Activated naive CD4-positive, alpha-beta T cell treated with anti-CD3 and anti-CD28 coated beads, Interleukin-2, amount 50 U/mL, for 72 hours (primary cell): ENCODE measurements around the gene STK32C. TPM values are rescaled to one million over a fixed set of nuclear protein-coding genes. Genes with fewer than 3 reads are reported as not detected.
"Not testable (repeated sequence)": the region's sequence is repeated elsewhere in the genome, so short reads cannot be mapped to it uniquely, and the experiment has no call there.

Experiments used
- ATAC-seq, 2 donors: fragments of 150-1000 bp; cut with Tn5 transposase; 2 replicates each; pipeline ENCODE4 v1.10.0; 2021; ENCODE audit warnings: mild to moderate bottlenecking in 2 of 2, moderate library complexity in 2 of 2
- DNase-seq, 2 donors: peaks; one replicate each; pipeline ENCODE4 v3.0.0; 2021 to 2022; ENCODE audit warnings: low spot score in 2 of 2
- H3K27ac Mint-ChIP-seq, 2 donors: one replicate each; pipeline ENCODE4 v1.8.0; 2022; ENCODE audit warnings: mild to moderate bottlenecking in 2 of 2, mixed read lengths in 2 of 2
- H3K36me3 Mint-ChIP-seq, 2 donors: one replicate each; pipeline ENCODE4 v1.8.0; 2022; ENCODE audit warnings: mixed read lengths in 2 of 2
- H3K9me3 Mint-ChIP-seq, 2 donors: one replicate each; pipeline ENCODE4 v1.8.0; 2022; ENCODE audit warnings: mixed read lengths in 2 of 2
- total RNA-seq, 2 donors: library from RNA; stranded (reverse); gene quantifications; one replicate each; pipeline ENCODE4 v1.2.3, GENCODE V29; 2022

STK32C gene
- total RNA-seq, 2 donors from 2014 or later, result 14.5 to 25.5 TPM

DNA sequence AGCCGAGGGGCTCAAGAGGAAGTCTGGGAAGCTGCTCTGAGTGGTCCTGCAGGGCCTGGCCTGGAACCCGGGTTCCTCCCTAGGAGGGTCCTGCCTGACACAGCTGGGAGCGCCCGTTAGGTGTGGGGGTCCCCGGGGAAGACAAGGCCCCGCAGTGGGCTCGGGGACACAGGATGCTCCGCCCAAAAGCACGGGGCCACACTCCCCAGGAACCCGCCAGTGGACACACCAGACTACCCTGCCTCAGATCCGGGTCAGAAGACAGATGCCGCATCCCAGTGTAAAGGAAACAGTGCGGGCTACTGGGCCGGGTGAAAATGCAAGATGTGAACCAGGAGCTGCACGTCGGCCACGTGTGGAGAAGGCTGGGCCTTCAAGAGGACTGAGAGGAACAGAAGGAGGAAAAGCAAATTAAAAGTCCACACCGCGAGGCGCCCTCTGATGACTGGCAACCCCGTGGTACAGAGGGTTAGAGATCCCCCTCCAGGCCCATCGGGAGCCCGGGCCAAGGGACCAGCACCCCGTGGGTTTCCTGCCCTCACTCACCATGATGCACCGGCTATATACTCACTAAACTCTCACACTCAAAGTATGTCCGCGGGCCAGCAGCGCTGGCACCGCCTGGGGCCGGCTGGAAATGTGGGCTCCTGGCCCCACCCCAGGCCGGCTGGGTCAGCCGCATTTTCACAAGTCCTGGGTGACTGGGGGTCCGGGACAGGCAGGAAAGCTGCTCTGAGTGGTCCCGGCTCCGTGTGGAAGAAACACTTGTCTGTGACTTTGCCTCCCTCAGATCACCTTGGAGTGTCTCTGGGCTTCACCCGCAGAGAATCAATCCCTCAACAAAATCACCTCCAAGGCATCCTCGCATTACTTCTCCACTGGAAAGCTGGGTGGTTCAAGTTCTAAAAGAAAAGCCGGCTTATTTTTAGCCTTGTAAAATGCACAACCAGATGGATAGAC lies 6.1 kb downstream of the STK32C start:
- Mint-ChIP-seq H3K36me3 (no peaks in the 10 kb centered on the region), H3K9me3 (no peaks in the 10 kb centered on the region), H3K27ac (no peak overlapping the region)
- DNase-seq (no peak), ATAC-seq (no peak)

DNA sequence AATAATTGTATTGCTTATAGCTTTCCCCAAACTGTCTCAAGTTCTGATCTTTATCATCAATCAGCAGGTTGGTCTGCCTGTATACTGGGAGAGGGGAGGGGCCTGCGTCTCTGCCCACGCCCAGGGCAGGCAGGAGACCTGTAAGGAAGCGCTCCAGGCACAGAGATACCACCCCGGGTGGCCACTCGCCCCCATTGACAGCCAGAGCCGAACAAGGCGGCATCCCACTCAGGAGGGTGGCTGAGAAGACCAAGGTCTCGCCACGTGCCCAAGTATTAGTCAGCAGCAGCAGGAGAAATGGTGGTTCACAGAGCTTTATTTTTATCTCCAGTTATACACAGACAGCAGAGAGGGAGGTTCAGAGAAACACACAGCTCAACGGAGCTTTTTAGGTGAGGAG lies 7.2 kb downstream of the STK32C start:
- no peaks in the 10 kb centered on the region for H3K9me3 Mint-ChIP-seq
- DNase-seq (no peak), ATAC-seq (no peak)
- peak overlapping the region in 1 of 2 donors; percentile 44 for H3K27ac Mint-ChIP-seq
- no peaks in the 10 kb centered on the region for H3K36me3 Mint-ChIP-seq

DNA sequence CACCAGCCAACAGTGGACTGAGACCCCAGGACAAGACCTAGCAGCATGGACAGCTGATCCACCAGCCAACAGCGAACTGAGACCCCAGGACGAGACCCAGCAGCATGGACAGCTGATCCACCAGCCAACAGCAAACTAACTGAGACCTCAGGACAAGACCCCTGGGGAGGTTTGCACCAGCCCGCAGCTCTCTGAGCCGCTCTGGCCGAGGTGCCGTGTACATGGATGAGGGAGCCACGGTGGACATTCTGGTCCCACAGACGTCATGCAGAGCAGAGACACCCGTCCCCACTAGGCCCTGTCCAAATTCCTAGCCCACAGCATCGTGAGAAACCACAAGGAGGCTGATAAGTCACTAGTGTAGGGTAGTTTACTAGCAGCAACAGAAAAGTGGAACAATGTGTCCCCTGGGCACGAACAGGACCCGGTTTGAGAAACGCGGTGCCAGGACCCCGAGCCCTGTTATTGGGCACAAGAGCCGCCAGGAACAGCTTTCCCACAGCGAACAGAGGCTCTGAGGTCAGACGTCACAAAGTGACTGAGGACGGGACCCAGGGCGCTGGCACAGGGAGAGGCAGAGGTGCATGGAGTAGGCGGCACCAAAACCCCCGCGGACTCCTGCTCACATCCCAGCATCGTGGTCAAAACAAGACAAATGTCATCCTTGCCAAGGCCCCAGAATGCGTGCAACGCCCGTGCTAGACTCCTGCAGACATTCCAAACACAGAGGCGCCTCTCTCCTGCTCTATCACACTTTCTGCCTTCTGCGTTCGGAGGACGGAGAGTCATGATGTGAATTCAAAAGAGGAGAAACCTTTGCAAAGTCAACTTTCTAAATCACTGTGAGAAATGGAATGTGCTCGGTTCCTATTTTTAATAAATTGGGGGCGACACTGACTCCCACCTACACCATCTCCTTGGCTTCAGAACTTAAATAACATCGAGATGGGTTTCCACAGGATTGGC lies 8.1 kb downstream of the STK32C start:
- H3K9me3 Mint-ChIP-seq, result no peaks in the 10 kb centered on the region
- no peak for ATAC-seq
- DNase-seq, result no peak
- no peaks in the 10 kb centered on the region for H3K36me3 Mint-ChIP-seq
- no peak overlapping the region for H3K27ac Mint-ChIP-seq

DNA sequence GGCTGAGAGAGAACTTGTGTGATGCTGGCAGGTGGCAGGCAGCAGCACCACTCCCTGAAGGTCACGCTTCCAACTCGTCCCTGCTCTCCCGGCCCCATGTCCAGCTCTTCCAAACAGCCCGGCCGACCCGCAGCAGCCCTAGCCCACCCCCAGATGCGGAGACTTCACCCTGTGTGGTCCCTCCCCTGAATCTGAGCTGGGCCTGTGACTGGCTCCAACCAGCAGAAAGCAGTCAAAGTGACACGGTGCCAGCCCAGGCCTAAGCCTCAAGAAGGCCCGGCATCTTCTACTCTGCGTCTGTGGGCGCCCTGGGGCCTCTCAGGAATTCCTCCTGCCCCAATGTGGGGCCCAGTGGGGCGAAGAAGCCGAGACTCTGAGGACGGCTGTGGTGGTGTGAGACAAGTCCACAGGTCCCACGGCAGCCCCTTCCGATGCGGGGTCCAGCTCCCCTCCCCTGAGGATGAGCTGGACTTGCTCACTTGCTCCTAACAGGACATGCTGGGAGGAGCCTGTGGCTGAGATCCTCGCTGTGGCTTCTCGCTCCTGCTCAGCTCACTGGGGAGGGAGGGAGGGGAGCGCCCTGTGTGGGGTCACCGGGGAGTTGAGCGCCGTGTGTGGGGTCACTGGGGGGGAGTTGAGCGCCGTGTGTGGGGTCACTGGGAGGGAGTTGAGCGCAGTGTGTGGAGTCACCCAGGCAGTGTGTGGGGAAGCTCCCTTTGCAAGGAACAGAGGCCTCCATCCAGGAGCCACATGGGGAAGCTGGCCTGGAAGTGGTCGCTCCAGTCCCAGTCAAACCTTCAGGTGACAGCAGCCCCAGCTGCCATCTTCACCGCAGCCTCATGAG lies 9.5 kb downstream of the STK32C start:
- Mint-ChIP-seq H3K9me3 (no peaks in the 10 kb centered on the region), H3K27ac (no peak overlapping the region), H3K36me3 (no peaks in the 10 kb centered on the region)
- ATAC-seq, result no peak
- no peak for DNase-seq

DNA sequence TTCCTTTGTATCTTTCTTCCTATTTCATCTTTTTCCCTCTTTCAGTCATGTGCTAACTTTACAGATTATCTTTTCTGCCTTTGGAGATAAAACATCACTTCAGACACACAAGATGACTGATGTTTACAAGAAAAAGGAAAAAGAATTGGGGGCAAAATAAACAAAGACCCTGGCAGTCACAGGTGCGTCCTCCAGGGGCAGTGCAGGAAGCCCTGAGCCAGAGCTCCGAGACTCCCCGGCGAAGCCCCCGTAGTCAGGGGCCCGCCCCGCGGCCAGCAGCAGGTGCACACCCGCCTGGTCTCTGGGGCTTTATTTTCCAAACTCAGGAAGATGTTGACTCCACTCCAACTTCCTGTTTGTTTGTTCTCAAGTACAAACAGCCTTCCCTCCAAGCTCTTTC lies 10.2 kb downstream of the STK32C start:
- Mint-ChIP-seq H3K36me3 (no peaks in the 10 kb centered on the region), H3K27ac (peak overlapping the region in 1 of 2 donors; percentile 45), H3K9me3 (no peaks in the 10 kb centered on the region)
- no peak for ATAC-seq
- DNase-seq, result no peak

DNA sequence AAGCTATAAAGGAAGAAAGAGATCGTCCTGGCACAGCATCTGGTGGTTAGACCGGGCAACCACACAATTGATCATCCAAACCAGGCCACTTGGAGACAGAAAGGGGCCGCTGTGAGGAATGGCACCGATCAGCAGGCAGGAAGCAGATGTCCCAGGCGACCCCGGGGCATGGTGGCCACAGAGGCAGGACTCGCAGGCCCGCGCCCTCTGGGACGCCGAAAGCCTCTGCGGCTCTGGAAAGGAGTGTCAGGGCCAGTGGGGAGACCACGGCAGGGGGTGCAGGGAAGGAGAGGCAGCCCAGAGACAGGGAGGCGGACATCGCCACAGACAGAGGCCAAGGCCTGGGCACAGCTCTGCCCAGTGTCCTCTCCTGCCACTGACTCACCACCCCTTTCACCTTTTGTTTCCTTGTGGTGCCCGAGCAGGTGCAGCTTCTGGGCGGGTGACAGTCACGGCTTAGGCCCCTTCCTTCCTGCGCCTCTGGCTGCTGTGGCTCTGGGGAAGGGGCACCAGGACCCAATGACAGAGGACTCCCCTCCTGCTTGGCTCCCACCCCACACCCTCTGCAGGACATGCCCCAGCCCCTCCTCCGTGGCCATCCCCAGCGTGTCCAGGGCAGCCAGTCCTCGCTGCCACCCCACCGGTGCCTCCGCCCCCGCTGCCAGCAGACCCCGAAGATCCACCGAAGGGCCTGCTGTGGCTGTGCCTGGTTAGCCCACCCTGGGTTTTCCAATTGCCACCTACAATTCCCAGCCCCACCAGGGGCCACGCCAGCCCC lies 10.9 kb downstream of the STK32C start:
- Mint-ChIP-seq H3K9me3 (no peaks in the 10 kb centered on the region), H3K36me3 (no peaks in the 10 kb centered on the region), H3K27ac (peak overlapping the region in 1 of 2 donors; percentile 45)
- no peak for DNase-seq
- no peak for ATAC-seq

DNA sequence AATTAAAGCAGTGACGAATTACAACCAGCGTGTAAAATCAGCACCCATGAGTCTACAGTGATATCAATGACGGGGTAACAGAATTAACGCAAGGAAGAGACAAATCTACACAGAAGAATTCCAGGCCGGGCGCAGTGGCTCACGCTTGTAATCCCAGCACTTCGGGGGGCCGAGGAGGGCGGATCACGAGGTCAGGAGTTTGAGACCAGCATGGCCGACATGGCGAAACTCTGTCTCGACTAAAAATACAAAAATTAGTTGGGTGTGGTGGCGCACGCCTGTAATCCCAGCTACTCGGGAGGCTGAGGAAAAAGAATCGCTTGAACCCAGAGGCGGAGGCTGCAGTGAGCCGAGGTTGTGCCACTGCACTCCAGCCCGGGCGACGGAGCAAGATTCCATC lies 12.3 kb downstream of the STK32C start:
- ATAC-seq, H3K27ac Mint-ChIP-seq, H3K36me3 Mint-ChIP-seq, H3K9me3 Mint-ChIP-seq, DNase-seq: not testable (repeated sequence)

DNA sequence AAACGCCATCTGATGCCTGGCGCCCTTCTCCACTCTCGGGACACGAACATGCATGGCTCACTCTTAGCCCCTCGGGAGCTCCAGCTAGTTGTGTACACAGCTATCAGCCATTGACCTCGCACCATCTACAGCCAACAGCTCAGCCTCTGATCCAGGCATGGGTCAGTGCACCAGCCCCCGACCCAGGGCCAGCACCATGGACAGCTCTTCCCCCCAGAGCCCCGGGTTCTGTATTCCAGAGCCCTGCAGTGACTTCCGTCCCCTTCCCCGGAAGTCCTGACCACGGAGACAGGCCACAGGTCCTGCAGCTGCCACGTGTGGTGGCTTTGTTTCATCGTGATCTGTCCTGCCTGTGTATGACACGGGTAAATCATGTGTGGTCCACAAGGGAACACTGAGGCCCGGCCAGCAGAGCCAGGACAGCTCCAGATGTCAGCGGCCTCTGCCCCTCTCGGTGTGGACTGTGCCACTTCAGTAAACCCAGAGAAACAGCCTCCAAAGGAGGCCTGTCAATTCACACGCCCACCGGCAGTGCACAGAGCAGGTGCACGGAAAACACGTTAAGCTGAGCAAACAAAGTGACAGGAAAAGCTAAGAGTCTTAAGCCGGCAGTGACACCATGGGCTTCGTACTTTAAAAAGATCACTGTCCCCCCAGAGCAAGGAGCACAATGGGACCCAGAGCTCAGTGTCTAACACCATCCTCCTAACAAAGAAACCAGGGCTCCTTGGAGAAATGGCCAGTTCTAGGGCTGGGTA lies 13.0 kb downstream of the STK32C start:
- Mint-ChIP-seq H3K9me3 (no peaks in the 10 kb centered on the region), H3K27ac (no peak overlapping the region), H3K36me3 (no peaks in the 10 kb centered on the region)
- ATAC-seq, result no peak
- DNase-seq, result no peak

DNA sequence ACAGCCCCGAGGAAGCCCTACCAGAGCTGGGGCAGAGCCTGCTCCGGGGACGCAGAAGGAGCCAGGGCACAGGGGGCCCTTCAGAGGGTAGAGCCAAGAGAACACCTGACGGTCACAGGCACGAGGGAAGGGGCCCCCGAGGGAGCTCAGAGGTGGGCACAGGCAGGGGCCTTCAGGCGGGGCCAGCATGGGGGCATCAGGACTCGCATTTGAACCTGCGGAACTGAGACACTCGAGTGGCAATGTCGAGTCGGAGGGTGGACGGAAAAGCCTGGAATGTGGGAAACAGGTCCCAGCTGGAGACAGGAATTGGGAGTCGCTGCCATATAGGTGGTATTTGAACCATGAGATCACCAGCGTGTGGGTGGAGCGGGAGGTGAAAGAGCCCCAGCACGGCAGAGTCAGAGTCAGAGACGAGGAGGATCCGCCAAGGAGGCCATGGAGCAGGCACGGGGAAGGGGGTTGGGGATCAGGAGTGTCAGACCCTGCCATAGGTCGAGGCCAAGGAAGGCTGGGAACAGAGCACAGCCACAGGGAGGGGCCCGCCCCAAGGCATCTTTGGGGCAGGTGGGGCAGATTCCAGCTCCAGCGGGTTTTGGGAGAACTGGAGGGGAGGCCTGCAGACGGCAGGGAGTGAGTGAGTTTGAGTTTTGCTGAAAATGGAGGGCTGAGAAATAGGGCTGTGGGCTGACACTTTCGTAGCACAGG lies 13.8 kb downstream of the STK32C start:
- ATAC-seq (no peak), DNase-seq (no peak)
- Mint-ChIP-seq H3K27ac (no peak overlapping the region), H3K36me3 (no peaks in the 10 kb centered on the region), H3K9me3 (no peaks in the 10 kb centered on the region)

DNA sequence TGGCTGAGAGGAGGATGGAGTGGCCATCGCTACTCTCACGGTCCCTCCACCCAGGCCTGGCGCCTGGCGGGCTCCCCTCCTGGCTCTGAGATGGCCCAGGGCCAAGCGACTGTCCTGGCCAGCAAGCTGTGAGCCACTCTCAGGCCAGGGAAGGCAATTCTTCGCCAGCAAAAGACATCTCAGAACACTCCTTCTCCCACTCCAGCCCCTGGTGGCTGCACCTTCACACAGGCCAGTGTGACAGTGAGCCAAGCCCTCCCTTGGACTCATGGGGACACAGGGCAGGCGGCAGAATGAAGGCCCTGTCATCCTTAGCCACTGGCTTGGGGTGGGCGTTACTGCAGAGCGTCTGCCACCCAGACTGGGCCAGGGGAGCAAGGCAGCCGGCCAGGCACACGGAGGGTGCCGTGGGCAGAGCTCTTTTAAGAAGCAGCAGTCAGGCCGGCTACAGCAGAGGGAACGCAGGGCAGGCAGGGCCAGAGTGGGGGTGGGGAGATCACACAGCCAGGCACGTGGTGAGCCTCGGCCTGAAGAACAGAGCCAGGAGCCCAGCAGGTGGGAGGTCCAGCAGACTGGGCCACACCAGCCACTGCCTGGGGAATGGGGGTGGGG lies 14.4 kb downstream of the STK32C start:
- Mint-ChIP-seq H3K36me3 (no peaks in the 10 kb centered on the region), H3K9me3 (no peaks in the 10 kb centered on the region), H3K27ac (no peak overlapping the region)
- no peak for DNase-seq
- ATAC-seq, result no peak

DNA sequence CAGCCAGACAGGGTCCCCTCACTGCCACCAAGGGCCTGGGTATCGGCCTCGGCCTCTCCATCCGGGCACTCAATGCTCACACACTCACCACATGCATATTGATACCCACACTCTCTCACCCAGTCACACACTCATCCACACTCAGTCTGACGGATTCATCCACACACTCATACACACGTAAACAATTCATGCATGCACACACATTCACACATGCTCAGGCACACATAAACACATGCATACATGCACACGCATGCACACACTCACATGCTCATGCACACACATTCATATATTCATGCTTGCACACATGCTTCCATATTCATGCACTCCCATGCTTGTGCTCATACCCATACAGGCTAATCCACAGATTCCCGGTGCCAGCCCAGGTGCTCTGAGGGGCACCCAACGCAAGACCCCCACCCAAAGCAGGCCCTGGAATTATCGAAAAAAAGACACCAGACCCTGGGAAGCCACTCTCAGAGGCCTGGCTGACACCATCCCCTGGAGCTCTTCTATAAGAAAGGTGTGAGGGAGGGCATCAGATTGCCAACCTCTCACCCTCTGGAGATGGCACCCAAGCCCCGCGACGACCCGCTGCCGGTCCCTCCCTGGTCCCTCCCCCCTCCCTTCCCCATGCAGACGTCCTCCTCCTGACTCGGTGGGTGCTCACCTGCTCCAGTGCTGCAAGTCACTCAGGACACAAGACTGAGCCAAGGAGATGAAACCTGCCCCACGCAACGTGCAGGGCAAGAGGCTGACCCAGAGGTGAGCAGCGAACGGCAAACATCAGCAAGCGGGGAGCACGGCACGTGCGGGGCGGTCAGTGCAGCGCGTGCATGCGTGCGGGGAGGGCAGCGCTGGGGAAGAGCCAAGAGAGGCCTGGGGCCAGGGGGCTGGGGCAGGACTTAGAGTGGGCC lies 15.2 kb downstream of the STK32C start:
- ATAC-seq (no peak), DNase-seq (no peak)
- H3K36me3 Mint-ChIP-seq, result no peaks in the 10 kb centered on the region
- H3K9me3 Mint-ChIP-seq, result no peaks in the 10 kb centered on the region
- H3K27ac Mint-ChIP-seq, result no peak overlapping the region

DNA sequence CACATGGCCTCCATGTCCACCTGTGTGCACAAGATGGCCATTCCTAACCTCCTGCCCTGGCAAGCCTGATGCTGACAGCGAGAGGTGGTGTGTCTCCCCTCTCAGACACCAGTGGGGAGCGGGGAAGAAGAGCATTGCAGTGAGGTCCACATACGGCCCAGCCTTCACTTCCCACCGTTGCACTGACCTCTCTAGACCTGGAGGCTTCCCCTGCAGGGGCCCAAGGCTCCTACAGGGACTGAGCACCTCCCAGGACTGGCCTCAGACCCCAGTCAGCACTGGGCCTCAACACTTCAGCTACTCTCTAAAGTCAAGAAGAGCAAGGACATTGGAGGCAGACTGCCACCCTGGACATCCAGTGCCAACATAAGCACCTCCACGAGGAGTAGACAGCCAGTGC lies 15.9 kb downstream of the STK32C start:
- no peak overlapping the region for H3K27ac Mint-ChIP-seq
- ATAC-seq (no peak), DNase-seq (no peak)
- no peaks in the 10 kb centered on the region for H3K36me3 Mint-ChIP-seq
- no peaks in the 10 kb centered on the region for H3K9me3 Mint-ChIP-seq

DNA sequence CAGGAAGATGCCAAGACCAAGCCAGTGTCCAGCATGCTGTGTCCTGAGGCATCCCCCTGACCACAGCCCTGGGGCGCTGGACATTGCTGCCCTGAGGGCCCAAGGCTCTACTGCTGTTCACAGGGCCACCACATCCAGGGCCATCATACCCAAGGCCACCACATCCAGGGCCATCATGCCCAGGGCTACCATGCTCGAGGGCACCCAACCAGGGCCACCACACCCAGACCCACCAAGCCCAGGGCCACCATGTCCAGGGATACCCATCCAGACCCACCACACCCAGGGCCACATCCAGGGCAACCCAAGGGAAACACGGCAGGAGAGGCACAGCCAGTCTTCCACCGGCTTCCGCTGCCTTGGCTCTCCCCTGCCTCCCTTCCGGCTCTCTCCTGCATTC lies 17.1 kb downstream of the STK32C start:
- H3K27ac Mint-ChIP-seq, result no peak overlapping the region
- no peak for ATAC-seq
- no peaks in the 10 kb centered on the region for H3K36me3 Mint-ChIP-seq
- no peaks in the 10 kb centered on the region for H3K9me3 Mint-ChIP-seq
- DNase-seq, result no peak
